Inflammatory macrophage treated with lipopolysaccharide for 1 hour (primary cell): ENCODE measurements around the gene ARHGEF4.

Experiments used
- DNase-seq, 2 donors: peaks; one replicate each; pipeline ENCODE4 v3.0.0-alpha.2; 2020 to 2022

Gene ARHGEF4

GRCh38 chr2:130820279-130820861 lies 16.3 kb upstream of the ARHGEF4 start:
- DNase-seq: no peak

- DNase-seq: no peak
Measured at GRCh38 chr2:130821867-130822266, 14.8 kb upstream of the ARHGEF4 start.

GRCh38 chr2:130822766-130823165 lies 13.9 kb upstream of the ARHGEF4 start:
- DNase-seq: no peak

GRCh38 chr2:130823171-130823885 lies 13.4 kb upstream of the ARHGEF4 start:
- no peak for DNase-seq

GRCh38 chr2:130823886-130824491 lies 12.7 kb upstream of the ARHGEF4 start:
- DNase-seq: no peak

GRCh38 chr2:130824492-130825061 lies 12.1 kb upstream of the ARHGEF4 start:
- peak; percentile 56 to 88 for DNase-seq

GRCh38 chr2:130825231-130825965 lies 11.3 kb upstream of the ARHGEF4 start:
- no peak for DNase-seq

- no peak for DNase-seq
Measured at GRCh38 chr2:130825966-130826253, 10.8 kb upstream of the ARHGEF4 start.

GRCh38 chr2:130826419-130826818 lies 10.3 kb upstream of the ARHGEF4 start:
- DNase-seq: no peak

- no peak for DNase-seq
Measured at GRCh38 chr2:130826821-130827501, 9.8 kb upstream of the ARHGEF4 start.

- no peak for DNase-seq
Measured at GRCh38 chr2:130827502-130828251, 9.0 kb upstream of the ARHGEF4 start.

GRCh38 chr2:130828461-130828860 lies 8.3 kb upstream of the ARHGEF4 start:
- peak in 1 of 2 donors; percentile 2 for DNase-seq

GRCh38 chr2:130829015-130829414 lies 7.7 kb upstream of the ARHGEF4 start:
- DNase-seq: no peak

- no peak for DNase-seq
Measured at GRCh38 chr2:130830538-130830937, 6.2 kb upstream of the ARHGEF4 start.

- no peak for DNase-seq
Measured at GRCh38 chr2:130831356-130831755, 5.4 kb upstream of the ARHGEF4 start.

GRCh38 chr2:130832296-130832940 lies 4.3 kb upstream of the ARHGEF4 start:
- no peak for DNase-seq

- no peak for DNase-seq
Measured at GRCh38 chr2:130834091-130834930, 2.4 kb upstream of the ARHGEF4 start.

- no peak for DNase-seq
Measured at GRCh38 chr2:130834931-130835765, 1.6 kb upstream of the ARHGEF4 start.

GRCh38 chr2:130835766-130836015 lies 1.0 kb upstream of the ARHGEF4 start:
- no peak for DNase-seq
